Measurements from ENCODE around the gene BEND5.

The BEND5 gene

GRCh38 chr1:48741380-48741779 lies 35.3 kb downstream of the BEND5 start:
- TF ChIP-seq, protein P1, sequence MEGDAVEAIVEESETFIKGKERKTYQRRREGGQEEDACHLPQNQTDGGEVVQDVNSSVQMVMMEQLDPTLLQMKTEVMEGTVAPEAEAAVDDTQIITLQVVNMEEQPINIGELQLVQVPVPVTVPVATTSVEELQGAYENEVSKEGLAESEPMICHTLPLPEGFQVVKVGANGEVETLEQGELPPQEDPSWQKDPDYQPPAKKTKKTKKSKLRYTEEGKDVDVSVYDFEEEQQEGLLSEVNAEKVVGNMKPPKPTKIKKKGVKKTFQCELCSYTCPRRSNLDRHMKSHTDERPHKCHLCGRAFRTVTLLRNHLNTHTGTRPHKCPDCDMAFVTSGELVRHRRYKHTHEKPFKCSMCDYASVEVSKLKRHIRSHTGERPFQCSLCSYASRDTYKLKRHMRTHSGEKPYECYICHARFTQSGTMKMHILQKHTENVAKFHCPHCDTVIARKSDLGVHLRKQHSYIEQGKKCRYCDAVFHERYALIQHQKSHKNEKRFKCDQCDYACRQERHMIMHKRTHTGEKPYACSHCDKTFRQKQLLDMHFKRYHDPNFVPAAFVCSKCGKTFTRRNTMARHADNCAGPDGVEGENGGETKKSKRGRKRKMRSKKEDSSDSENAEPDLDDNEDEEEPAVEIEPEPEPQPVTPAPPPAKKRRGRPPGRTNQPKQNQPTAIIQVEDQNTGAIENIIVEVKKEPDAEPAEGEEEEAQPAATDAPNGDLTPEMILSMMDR (IDR thresholded peaks at IDR 0.05; ENCODE audit: insufficient read depth, low read depth, low read length, missing control alignments): no peak
- H3K4me3 ChIP-seq (ENCODE audit: low read length): no peak overlapping the region
- DNase-seq (ENCODE audit: low read depth): no peak

- no peak for DNase-seq (ENCODE audit: low read depth)
- TF ChIP-seq, protein P1 (IDR thresholded peaks at IDR 0.05; ENCODE audit: insufficient read depth, low read depth, low read length, missing control alignments): no peak
- no peak overlapping the region for H3K4me3 ChIP-seq (ENCODE audit: low read length)
These were observed 36.1 kb downstream of the BEND5 start for GRCh38 chr1:48740621-48741020.

GRCh38 chr1:48739091-48739490 lies 37.6 kb downstream of the BEND5 start:
- no peak for DNase-seq (ENCODE audit: low read depth)
- TF ChIP-seq, protein P1 (IDR thresholded peaks at IDR 0.05; ENCODE audit: insufficient read depth, low read depth, low read length, missing control alignments): no peak
- H3K4me3 ChIP-seq (ENCODE audit: low read length): no peak overlapping the region

GRCh38 chr1:48738356-48738755 lies 38.3 kb downstream of the BEND5 start:
- no peak for DNase-seq (ENCODE audit: low read depth)
- no peak overlapping the region for H3K4me3 ChIP-seq (ENCODE audit: low read length)
- TF ChIP-seq, protein P1 (IDR thresholded peaks at IDR 0.05; ENCODE audit: insufficient read depth, low read depth, low read length, missing control alignments): no peak

GRCh38 chr1:48735796-48736195 lies 40.9 kb downstream of the BEND5 start:
- TF ChIP-seq, protein P1 (IDR thresholded peaks at IDR 0.05; ENCODE audit: insufficient read depth, low read depth, low read length, missing control alignments): no peak
- no peak for DNase-seq (ENCODE audit: low read depth)
- H3K4me3 ChIP-seq (ENCODE audit: low read length): no peak overlapping the region

DNA sequence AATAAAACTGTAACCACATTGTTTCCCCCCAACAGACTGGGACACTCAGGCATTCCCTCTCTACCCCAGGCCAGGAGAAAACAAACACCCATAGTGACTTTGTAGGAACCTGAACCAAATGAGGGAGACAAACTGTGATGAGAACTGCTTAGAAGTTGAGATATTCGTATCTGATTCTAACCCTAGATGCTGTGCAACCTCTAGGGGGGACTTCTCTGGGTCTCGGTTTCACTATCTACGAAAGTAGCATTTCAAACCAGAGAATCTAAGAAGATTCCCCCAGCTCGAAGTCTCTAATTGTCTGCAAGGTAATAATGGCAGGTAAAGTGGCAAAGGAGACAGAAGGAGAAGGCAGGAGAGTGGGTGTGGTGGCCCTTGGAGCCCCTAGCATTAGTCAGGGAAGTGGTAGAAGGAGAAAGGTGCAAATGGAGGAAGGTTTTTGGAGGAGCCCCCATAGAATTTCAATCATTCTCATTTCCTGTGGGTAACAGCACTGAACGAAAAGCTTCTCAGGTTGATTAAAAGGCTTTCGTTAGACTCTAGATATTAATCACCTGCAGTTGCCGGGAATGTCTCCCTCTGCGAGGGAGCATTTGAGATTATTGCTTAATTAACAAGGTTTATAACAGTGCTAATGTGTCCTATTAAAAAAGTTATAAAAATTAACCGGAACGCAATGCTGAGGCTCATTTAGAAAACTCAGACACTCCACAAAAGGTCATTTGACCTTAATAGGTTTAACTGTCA lies 46.4 kb downstream of the BEND5 start:
- no peak for DNase-seq (ENCODE audit: low read depth)
- TF ChIP-seq, protein P1 (IDR thresholded peaks at IDR 0.05; ENCODE audit: insufficient read depth, low read depth, low read length, missing control alignments): no peak
- no peak overlapping the region for H3K4me3 ChIP-seq (ENCODE audit: low read length)

- DNase-seq (ENCODE audit: low read depth): no peak
- H3K4me3 ChIP-seq (ENCODE audit: low read length): no peak overlapping the region
- TF ChIP-seq, protein P1 (IDR thresholded peaks at IDR 0.05; ENCODE audit: insufficient read depth, low read depth, low read length, missing control alignments): no peak
These were observed 48.1 kb downstream of the BEND5 start for GRCh38 chr1:48728584-48728983.
